HG03457 (cell line): ENCODE measurements around the gene MMP20.

Experiments
- ATAC-seq: cut with Tn5 transposase; IDR thresholded peaks from one replicate; pipeline ENCODE4 v1.9.1; 2021; ENCODE audit warnings: moderate number of reproducible peaks; ENCODE audit not compliant: unreplicated experiment

The MMP20 gene

DNA sequence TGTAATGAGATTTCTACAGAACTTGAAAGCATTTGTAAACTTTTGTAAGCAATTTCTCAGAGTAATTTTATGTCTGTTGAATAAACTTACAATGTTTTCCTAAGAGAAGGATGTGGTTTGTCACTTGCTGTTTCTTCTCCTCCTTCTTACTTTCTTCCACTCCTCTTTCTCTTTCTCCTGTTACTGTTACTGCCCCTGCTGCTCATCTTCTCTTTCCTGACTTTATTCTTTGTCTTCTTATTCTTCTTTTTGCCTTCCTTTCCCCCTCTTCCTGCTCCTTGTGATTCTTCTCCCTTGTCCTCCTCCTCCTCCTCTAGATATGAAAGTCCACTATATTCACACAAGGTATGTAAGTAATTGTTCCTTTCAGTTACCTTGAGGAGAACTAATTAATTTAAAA, 63.5 kb downstream of the MMP20 start:
- ATAC-seq: no peak

DNA sequence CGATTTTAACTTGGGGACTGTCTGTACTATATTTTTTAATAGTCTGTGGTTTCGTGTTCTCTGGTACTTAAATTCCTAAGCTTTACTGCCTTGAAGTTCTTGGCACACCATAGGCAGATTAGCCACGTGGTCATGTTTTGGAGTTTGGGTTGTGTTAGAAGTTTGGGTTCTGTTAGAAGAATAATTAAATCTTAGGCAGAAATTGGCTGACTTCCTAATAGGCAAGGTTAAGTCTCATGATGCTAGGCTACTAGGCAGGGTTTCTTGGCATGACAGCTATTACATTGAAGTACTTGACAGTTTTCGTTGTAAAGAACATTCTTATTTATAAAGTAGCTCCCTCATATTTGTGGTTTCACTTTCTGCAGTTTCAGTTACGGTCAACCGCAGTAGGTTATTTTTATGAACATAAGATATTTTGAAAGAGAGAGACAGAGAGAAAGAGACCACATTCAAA, 64.5 kb downstream of the MMP20 start:
- ATAC-seq: peak; percentile 73

DNA sequence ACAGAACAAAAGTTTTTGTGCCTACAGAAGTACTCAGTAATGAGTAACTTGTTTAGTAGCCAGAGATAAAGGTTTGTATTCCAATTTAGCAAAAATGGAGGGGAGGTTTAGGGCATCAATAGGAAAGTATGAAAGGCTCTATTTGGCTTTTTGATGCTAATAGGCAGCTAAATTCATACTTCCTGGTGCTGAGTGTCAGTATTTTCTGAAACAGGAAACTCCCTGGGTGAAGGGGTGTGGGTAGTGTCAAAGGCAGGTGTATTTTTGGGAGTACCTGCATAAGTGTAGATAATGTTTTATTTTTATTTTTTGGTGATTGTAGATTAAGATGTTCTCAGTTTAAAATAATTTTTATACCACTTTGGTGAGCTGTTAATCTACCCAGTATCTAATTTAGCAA, 65.3 kb downstream of the MMP20 start:
- peak; percentile 38 for ATAC-seq

DNA sequence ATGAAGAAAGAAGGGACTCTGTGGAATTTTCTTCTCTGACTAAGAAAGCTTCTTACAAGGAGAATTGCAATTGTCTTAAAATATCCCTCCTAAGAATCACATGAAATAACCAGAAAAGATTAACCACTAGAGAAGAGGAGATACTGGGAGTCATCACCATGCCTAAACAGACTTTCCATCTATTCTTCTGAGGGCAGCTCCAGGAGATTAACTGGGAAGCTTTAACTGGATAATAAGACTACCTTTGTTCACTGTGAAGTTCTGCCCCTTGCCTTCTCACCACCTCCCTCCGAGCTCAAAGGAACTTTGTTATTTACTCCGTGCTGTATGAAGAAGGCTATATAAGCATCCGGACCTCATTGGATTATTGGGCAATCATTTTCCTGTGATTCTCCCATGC, 70.0 kb downstream of the MMP20 start:
- ATAC-seq: no peak

DNA sequence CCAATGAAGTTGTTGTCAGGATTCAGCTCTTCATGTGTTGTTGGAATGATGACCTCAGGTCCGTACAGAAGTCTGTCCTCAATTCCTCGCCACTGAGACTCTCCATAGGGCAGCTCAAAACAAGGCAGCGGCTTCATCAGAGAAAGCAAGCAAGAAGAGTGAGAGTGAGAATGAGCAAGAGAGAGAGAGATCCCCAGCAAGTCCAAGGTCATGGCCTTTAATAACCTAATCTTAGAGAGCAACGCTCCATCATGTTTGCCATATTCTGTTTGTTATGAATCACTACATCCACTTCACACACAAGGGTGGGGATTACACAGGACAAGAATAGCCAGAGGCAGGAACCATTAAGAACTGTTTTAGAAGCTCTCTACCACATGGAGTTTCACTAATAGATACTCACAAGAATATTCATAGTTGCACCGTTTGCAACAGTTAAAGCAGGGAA, 71.3 kb downstream of the MMP20 start:
- ATAC-seq: peak; percentile 75

DNA sequence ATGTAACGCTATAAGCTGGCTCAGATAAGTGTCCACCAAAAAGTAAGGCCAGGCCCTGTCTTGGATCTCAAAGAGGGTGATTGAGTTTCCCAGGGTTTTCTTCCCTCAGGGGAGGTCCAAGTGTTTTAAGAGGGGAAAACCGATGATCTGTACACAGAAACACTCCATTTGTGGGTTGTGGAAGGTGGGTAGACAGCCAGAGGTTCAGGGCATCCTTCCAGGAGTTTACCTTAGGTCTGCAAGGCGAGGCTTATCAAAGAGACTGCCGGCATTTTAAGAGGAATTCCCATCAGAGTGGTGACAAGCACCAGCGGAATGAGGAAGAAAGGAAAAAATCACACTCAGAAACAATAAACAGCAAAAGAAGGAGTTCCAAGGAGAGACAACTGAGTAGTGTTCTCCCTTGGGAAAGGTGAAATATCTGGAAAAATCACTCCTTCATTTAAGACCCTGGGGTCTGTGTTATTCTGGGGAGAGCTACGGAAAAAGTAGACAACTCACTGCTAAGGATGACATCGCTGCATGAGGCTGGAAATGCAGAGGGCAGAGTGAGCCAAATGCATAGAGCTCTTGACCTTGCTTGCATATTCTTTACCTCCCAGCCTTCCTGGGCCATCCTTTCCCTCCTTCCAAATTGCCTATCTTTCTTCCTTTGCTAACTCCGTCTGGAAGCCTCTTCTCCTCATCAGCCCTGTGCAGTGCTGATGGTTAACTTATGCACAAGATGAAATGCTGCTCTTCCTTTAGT, 72.5 kb downstream of the MMP20 start:
- no peak for ATAC-seq

DNA sequence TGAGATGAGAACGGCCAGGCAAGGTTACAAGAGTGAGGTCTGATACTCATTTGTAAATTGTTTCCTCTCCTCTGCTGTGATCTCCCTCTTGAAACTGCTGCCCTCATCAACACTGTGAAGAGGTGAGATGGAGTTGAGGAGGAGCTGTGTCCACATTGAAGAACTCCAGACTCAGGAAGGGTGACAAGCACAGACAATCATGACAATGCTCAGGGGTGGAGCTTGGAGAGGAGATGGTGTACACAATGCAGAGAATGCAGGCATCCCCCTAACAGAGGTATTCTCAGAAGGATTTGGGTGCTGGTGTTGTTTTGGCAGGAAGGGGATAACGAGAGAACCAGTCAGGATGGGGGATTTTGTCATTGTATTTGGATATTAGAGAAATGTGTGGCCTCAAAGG, 73.1 kb downstream of the MMP20 start:
- no peak for ATAC-seq

DNA sequence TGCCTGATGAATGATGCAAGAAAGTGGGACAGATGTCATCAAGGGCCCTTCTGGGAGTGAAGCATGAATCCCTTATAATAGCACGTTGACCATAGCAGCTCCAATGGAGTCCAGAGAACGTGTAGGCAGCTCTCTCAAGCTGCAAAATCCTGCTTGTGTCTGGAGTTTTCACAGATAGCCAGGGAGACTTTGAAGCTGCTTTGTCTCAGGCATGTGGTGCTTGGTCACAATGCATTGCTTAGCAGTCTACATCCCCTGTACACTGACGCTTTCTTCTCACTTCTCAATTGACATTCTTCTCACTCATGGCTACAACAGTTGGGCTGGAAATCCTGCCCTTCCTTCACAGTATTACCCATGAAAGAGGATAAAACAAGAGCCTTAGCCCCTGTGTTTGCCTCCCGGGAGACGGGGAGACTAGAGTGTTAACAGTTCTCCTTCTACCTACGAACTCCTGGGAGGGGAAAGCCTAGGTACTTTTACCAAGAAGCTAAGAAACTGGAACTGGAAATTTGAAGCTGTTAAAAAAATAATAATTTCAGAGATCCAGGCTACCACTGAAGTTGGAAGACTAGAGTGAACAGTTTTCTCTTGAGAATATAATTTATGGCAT, 73.9 kb downstream of the MMP20 start:
- ATAC-seq: no peak

DNA sequence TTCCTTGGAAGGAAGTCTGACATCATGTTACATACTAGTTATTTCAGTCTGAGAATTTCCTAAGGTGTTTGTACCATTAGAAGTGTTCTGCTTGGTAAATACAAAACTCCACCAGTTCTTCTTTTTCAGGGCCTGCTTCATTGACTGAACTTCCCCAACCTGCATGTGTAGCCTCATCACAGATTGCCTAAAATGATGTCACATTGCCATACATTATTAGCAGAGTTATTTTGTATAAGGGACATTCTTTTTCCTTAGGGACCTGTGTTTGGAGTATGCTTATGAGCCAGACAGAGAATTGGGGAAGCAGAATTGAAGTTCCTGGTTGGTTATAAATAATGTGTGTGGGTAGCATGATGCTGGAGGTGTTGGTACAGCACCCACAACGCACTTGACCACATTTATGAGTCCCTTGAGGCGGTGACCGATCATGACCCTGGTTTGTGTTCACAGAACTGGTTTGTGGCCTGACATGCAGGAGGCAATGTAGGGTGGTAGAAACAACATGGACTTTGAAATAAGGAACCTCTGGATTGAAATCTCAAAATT, 78.1 kb downstream of the MMP20 start:
- ATAC-seq: peak; percentile 80

DNA sequence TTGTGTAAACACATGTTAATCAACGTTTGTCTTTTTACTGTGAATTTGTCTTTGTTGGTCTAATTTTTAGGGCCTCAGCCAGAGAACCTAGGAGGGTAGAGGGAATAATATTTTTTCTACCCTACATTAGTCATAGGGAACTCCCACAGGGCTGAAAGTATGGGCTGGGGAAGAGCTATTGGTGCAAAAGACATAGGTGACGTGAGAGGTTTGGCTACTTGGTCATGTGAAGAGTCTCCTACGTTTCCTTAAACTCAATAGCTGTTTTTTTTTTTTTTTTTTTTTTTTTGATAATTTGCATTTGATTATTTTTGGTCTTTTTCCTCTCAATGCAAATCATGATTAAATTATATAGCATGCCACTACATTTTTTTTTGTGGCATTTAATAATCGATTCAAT, 78.7 kb downstream of the MMP20 start:
- peak; percentile 54 for ATAC-seq

DNA sequence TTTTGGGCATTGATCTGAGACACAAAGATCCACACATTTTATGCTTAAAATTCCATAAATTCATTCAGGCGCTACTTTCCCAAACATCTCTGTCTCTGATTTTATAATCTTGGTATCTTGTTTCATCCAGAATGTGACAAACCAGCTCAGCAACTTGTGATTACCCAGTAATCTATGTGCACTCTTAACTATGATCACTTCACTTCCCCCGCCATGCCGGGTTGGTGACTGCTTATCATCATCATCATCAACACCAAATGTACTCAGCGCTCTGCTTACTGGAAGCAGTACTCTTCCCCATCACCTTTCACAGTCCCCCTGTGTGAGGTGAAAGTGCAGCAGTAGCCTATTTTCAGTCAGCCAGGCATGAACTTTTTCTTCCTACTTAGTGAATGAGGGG, 79.4 kb downstream of the MMP20 start:
- ATAC-seq: no peak

DNA sequence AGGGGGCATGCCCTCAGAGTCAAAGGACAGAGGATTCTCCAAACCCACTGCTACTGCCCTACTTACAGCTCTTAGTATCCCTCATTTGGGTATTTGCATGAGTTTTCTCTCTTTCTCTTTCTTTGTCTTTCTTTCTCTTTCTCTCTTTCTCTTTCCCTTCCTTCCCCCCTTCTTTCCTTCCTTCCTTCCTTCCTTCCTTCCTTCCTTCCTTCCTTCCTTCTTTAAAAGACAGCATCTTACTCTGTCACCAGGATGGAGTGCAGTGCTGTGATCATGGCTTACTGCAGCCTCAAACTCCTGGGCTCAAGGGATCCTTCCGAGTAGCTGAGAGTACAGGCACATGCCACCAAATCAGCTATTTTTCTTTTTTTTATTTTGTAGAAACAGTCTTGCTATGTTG, 80.5 kb downstream of the MMP20 start:
- ATAC-seq: no peak

DNA sequence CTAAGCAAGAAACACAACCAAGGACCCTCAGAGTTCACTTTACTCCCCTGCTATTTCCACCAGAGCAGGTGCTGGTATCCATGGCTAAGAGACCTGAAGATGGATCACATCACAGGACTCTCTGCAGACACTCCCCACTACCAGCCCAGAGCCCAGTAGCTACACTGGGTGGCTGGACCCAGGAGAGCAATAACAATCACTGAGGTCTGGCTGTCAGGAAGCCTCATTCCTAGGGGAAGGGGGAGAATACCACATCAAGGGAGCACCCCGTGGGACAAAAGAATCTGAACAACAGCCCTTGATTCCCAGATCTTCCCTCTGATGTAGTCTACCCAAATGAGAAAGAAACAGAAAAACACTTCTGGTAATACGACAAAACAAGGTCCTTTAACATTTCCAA, 85.6 kb downstream of the MMP20 start:
- no peak for ATAC-seq

DNA sequence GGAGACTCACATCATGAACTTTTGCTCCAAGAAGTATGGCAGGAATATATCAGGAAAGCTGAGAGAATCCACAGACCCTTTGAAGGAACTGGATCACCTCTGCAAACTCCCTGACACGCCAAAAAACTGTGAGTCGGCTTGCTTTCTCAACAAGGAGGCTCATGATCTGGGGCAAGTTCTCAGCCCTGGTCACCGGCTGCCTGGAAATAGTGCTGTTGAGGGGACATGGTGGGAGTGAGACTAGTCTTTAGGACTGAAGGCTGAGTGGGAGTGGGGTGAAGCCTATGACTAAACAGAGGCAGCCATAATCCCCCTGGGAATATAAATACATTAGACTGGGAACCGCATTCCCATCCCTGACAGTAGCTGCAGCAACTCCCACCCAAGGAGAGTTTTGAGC, 86.2 kb downstream of the MMP20 start:
- ATAC-seq: no peak

DNA sequence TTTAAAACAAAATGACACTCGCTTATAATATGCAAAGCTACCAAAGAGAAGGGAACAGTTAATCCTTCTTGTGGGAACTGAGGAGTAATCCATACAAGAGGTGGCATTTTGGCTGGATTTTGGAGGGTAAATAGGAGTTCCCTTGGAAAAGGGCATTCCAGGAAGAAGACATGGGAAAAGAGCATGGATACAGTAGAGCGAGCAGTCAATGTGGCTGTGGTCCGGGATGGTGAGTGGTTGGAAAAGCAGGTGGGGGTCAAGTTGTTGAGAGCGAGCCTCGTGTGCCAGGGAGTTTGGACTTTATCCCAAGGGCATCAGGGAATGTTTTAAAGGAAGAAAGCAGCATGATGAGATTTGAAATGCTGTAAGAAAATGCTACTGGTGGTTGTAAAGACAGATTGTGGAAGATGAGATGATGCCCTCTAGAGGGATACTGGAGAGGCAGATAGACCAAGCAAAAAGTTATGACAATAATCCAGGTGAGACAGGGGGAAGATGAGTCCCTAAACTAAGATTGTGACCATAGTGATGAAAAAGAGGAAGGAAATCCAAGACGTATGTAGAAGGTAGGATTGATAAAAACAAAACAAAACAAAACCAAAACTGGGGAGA, 90.8 kb downstream of the MMP20 start:
- ATAC-seq: no peak

DNA sequence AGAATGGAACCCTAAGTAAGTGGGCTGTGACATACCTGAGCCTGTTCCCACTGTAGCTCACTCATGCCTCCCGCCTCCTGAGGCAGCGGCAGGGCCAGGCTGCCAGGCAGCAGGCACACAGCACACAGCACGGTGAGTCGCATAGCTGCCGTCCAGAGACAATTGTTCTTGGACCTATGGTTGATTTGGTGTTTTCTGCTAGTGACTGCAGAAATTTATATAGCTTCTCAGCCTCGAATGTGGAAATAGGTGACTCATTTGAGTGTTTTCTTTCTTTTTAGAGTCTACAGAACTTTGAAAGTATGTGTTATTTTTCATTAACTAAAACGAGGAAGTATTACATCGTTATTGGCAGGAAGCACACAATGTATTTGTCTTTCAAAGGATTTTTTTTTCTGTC, 94.6 kb downstream of the MMP20 start, which contains the start of gene MMP7:
TSS of gene MMP7 (minus strand) at position 190 of the 400 bp plus-strand sequence. CDS start at position 143, 47 bp downstream.
- ATAC-seq: no peak

DNA sequence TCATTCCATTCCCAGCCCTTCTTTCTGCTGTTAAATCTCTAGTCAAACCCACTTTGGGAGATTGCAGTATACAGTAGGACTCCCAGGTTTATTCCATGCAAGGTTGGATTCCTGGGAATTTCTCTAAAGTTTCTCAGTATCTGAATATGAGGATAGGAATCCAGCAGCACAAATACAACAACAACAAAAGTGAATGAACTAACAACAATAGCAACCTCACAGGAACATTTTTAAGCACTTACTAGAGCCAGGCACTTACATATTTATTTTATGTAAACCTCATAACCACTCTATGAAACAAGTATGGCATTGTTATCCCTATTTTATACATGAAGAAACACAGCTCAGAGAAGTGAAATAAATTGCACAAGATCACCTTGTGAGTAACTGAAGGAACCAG, 96.5 kb downstream of the MMP20 start:
- ATAC-seq: no peak

DNA sequence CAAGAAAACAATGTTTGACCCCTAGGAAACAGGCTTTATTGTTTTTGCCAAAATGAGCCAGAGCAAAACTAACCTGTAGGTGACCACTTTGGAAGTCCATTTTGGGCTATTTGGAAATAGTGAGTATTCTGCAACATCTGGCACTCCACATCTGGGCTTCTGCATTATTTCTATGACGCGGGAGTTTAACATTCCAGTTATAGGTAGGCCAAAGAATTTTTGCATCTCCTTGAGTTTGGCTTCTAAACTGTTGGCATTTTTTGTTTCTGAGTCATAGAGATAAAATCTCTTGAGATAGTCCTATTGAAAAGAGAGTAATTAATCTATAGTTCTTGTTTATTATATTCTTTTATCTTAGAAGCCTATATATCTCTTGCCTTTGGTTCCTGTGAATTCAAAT, 97.4 kb downstream of the MMP20 start:
- no peak for ATAC-seq

DNA sequence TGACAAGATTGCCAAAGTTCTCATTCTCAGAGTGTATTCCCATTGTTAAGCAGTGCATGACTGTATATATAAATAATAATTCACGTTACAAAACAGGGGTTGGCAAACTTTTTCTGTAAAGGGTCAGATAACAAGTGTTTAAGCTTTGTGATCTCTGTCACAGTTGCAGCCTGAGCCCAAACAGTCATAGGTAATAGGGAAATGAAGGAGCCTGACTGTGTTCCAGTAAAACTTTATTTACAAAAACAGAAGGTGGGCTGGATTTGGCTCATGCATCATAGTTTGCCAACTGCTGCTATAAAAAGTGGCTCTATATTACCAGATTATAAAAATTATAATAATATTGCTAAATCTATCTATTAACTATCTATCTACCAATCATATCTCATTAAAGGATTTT, 98.1 kb downstream of the MMP20 start:
- ATAC-seq: no peak
